NCI-H2171 (cell line): Measurements from ENCODE around the gene SNX33.
"Not testable (repeated sequence)": the region's sequence is repeated elsewhere in the genome, so short reads cannot be mapped to it uniquely, and the experiment has no call there.

ENCODE experiments used
- DNase-seq: peaks from one replicate; lab custom pipeline; 2025; lab: John Stamatoyannopoulos, UW

SNX33 gene

GRCh38 chr15:75661756-75662140, 14.0 kb downstream of the SNX33 start:
- DNase-seq: no peak

- no peak for DNase-seq
Observed at GRCh38 chr15:75662823-75663519, 15.3 kb downstream of the SNX33 start.

- DNase-seq: no peak
Observed at GRCh38 chr15:75663931-75664421, 16.3 kb downstream of the SNX33 start.

- no peak for DNase-seq
Observed at GRCh38 chr15:75666823-75667501, 19.2 kb downstream of the SNX33 start.

- DNase-seq: no peak
Observed at GRCh38 chr15:75669191-75669878, 21.6 kb downstream of the SNX33 start.

GRCh38 chr15:75669879-75670212, 22.1 kb downstream of the SNX33 start:
- no peak for DNase-seq

GRCh38 chr15:75671730-75672602, 24.3 kb downstream of the SNX33 start:
- no peak for DNase-seq

- DNase-seq: no peak
Observed at GRCh38 chr15:75672646-75673425, 25.1 kb downstream of the SNX33 start.

GRCh38 chr15:75673426-75674235, 25.9 kb downstream of the SNX33 start:
- DNase-seq: no peak

- DNase-seq: no peak
Observed at GRCh38 chr15:75674366-75674765, 26.7 kb downstream of the SNX33 start.

- no peak for DNase-seq
Observed at GRCh38 chr15:75675579-75676404, 28.1 kb downstream of the SNX33 start.

GRCh38 chr15:75676688-75677464, 29.2 kb downstream of the SNX33 start:
- no peak for DNase-seq

- no peak for DNase-seq
Observed at GRCh38 chr15:75677465-75678323, 30.0 kb downstream of the SNX33 start.

- not testable (repeated sequence) for DNase-seq
Observed at GRCh38 chr15:75678324-75678690, 30.6 kb downstream of the SNX33 start.

- DNase-seq: no peak
Observed at GRCh38 chr15:75680007-75680789, 32.5 kb downstream of the SNX33 start.

- DNase-seq: no peak
Observed at GRCh38 chr15:75682181-75683135, 34.7 kb downstream of the SNX33 start.
